ENCODE measurements around the gene KRTAP5-4.

Gene KRTAP5-4

GRCh38 chr11:1660111-1660867, 38.4 kb upstream of the KRTAP5-4 start:
- Histone ChIP-seq H3K27ac (no peak overlapping the region), H3K9me3 (no peaks in the 10 kb centered on the region), H3K9ac (no peak overlapping the region), H3K27me3 (peaks cover 7% of the 10 kb centered on the region; the same call in 1 of the 2 replicates), H3K4me1 (peaks cover 68% of the 10 kb centered on the region), H3K4me3 (no peak overlapping the region), H4K20me1 (no peaks in the 10 kb centered on the region), H3K4me2 (peak overlapping the region; percentile 79), H3K36me3 (no peaks in the 10 kb centered on the region)
- TF ChIP-seq Cebpa-rat (IDR thresholded peaks at IDR 0.05): no peak

GRCh38 chr11:1659506-1659905, 37.6 kb upstream of the KRTAP5-4 start:
- no peak overlapping the region for H3K9ac ChIP-seq
- no peak for TF ChIP-seq Cebpa-rat (IDR thresholded peaks at IDR 0.05)
- no peaks in the 10 kb centered on the region for H3K36me3 ChIP-seq
- H3K27ac ChIP-seq: no peak overlapping the region
- no peaks in the 10 kb centered on the region for H3K9me3 ChIP-seq
- H3K4me2 ChIP-seq: peak overlapping the region; percentile 79
- peaks cover 7% of the 10 kb centered on the region; the same call in 1 of the 2 replicates for H3K27me3 ChIP-seq
- H4K20me1 ChIP-seq: no peaks in the 10 kb centered on the region
- no peak overlapping the region for H3K4me3 ChIP-seq
- peaks cover 76% of the 10 kb centered on the region for H3K4me1 ChIP-seq

DNA sequence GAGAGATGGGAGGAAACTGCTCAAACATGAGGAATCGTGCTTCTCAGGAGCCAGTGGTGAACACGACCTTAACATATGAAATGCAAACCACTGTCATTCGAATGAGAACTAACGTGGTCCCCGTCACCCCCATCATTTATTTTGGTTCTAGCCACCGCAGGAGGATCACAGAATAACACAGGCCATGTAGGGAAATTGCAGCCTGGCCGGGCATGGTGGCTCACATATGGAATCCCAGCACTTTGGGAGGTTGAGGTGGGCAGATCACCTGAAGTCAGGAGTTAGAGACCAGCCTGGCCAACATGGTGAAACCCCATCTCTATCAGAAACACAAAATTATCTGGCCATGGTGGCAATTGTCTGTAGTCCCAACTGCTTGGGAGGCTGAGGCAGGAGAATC, 34.7 kb upstream of the KRTAP5-4 start:
- no peak overlapping the region for H3K9ac ChIP-seq
- no peak overlapping the region for H3K27ac ChIP-seq
- H3K27me3 ChIP-seq: peaks cover 7% of the 10 kb centered on the region; the same call in 1 of the 2 replicates
- H4K20me1 ChIP-seq: no peaks in the 10 kb centered on the region
- H3K9me3 ChIP-seq: no peaks in the 10 kb centered on the region
- H3K36me3 ChIP-seq: no peaks in the 10 kb centered on the region
- no peak overlapping the region; the same call in 1 of the 2 replicates for H3K4me2 ChIP-seq
- H3K4me1 ChIP-seq: peaks cover 88% of the 10 kb centered on the region
- no peak overlapping the region for H3K4me3 ChIP-seq
- no peak for TF ChIP-seq Cebpa-rat (IDR thresholded peaks at IDR 0.05)

GRCh38 chr11:1656061-1656441, 34.1 kb upstream of the KRTAP5-4 start:
- H3K4me2 ChIP-seq: 0 out of 2 replicates have a peak overlapping the region, but pooled peaks have one; percentile 1
- H4K20me1 ChIP-seq: no peaks in the 10 kb centered on the region
- no peak overlapping the region for H3K9ac ChIP-seq
- no peak overlapping the region for H3K4me3 ChIP-seq
- H3K27me3 ChIP-seq: peaks cover 7% of the 10 kb centered on the region; the same call in 1 of the 2 replicates
- TF ChIP-seq Cebpa-rat (IDR thresholded peaks at IDR 0.05): no peak
- H3K9me3 ChIP-seq: no peaks in the 10 kb centered on the region
- H3K4me1 ChIP-seq: peaks cover 81% of the 10 kb centered on the region
- no peaks in the 10 kb centered on the region for H3K36me3 ChIP-seq
- H3K27ac ChIP-seq: no peak overlapping the region

GRCh38 chr11:1655168-1656060, 33.5 kb upstream of the KRTAP5-4 start:
- no peak for TF ChIP-seq Cebpa-rat (IDR thresholded peaks at IDR 0.05)
- Histone ChIP-seq H3K9ac (no peak overlapping the region), H3K4me1 (peaks cover 75% of the 10 kb centered on the region), H3K27ac (peak overlapping the region; percentile 31; the same call in 1 of the 2 replicates), H3K9me3 (no peaks in the 10 kb centered on the region), H4K20me1 (no peaks in the 10 kb centered on the region), H3K4me3 (no peak overlapping the region), H3K4me2 (peak overlapping the region; percentile 71), H3K36me3 (no peaks in the 10 kb centered on the region), H3K27me3 (peaks cover 5% of the 10 kb centered on the region; the same call in 1 of the 2 replicates)

GRCh38 chr11:1654388-1655167, 32.6 kb upstream of the KRTAP5-4 start:
- H3K4me3 ChIP-seq: no peak overlapping the region
- H3K9me3 ChIP-seq: no peaks in the 10 kb centered on the region
- H3K27me3 ChIP-seq: no peaks in the 10 kb centered on the region
- no peaks in the 10 kb centered on the region for H3K36me3 ChIP-seq
- TF ChIP-seq Cebpa-rat (IDR thresholded peaks at IDR 0.05): no peak
- H3K27ac ChIP-seq: peak overlapping the region; percentile 31; the same call in 1 of the 2 replicates
- H3K4me2 ChIP-seq: peak overlapping the region; percentile 71
- H3K4me1 ChIP-seq: peaks cover 67% of the 10 kb centered on the region
- no peaks in the 10 kb centered on the region for H4K20me1 ChIP-seq
- 0 out of 2 replicates have a peak overlapping the region, but pooled peaks have one; percentile 45 for H3K9ac ChIP-seq

- H3K9ac ChIP-seq: no peak overlapping the region
- H3K27ac ChIP-seq: no peak overlapping the region
- H3K9me3 ChIP-seq: no peaks in the 10 kb centered on the region
- H3K27me3 ChIP-seq: no peaks in the 10 kb centered on the region
- H3K36me3 ChIP-seq: no peaks in the 10 kb centered on the region
- H3K4me1 ChIP-seq: peaks cover 59% of the 10 kb centered on the region
- H3K4me2 ChIP-seq: peak overlapping the region; percentile 71
- no peak for TF ChIP-seq Cebpa-rat (IDR thresholded peaks at IDR 0.05)
- H4K20me1 ChIP-seq: no peaks in the 10 kb centered on the region
- no peak overlapping the region for H3K4me3 ChIP-seq
Measured at GRCh38 chr11:1653541-1654387, 31.8 kb upstream of the KRTAP5-4 start.

- H3K27ac ChIP-seq: no peak overlapping the region
- no peak overlapping the region for H3K4me3 ChIP-seq
- no peak overlapping the region for H3K9ac ChIP-seq
- no peaks in the 10 kb centered on the region for H3K36me3 ChIP-seq
- no peaks in the 10 kb centered on the region for H3K27me3 ChIP-seq
- H3K9me3 ChIP-seq: no peaks in the 10 kb centered on the region
- peak overlapping the region; percentile 71 for H3K4me2 ChIP-seq
- TF ChIP-seq Cebpa-rat (IDR thresholded peaks at IDR 0.05): no peak
- H4K20me1 ChIP-seq: no peaks in the 10 kb centered on the region; the same call in 1 of the 2 replicates
- H3K4me1 ChIP-seq: peaks cover 50% of the 10 kb centered on the region
Measured at GRCh38 chr11:1652771-1653540, 31.0 kb upstream of the KRTAP5-4 start.
